C4-2B (cell line): ENCODE results near the gene TLR1.

ENCODE experiments used
- H3K27ac ChIP-seq: fragments of 450-650 bp; 2 replicates; pipeline ENCODE4 v1.5.1; 2017
- ZFX ChIP-seq: fragments of 450-650 bp; IDR thresholded peaks from 2 replicates; pipeline ENCODE4 v1.6.1; 2017
- TF ChIP-seq, protein P1 (sequence below): fragments of 450-650 bp; conservative IDR thresholded peaks from 2 replicates; pipeline ENCODE4 v1.5.1; 2017; ENCODE audit warnings: mild to moderate bottlenecking

TLR1 gene

DNA sequence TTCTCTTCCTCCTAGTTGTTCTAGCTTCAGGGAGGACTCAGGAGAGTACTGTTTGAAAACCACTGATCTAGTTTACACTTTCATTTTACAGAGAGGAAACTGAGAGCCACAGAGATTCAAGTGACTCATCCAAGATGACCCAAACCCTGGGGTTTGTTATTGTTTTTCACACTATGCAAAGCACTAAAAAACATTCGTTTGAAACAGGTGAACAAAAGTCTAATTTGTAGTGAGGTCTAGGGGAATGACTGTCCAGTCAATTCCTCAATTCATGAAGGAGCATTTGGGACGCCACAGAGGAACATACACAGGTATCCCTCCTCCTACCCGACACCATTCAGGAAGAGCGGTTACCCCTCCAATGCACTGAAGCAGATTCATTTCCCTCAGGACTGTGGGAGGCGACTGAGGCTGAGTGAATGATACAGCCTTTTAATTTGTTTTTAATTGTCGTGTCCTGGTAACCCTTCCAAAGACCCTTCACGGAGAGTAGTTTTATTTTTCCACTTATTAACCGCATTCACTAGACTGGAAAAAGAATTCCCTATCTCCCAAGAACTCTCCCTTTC, 52.1 kb downstream of the TLR1 start:
- TF ChIP-seq, protein P1, sequence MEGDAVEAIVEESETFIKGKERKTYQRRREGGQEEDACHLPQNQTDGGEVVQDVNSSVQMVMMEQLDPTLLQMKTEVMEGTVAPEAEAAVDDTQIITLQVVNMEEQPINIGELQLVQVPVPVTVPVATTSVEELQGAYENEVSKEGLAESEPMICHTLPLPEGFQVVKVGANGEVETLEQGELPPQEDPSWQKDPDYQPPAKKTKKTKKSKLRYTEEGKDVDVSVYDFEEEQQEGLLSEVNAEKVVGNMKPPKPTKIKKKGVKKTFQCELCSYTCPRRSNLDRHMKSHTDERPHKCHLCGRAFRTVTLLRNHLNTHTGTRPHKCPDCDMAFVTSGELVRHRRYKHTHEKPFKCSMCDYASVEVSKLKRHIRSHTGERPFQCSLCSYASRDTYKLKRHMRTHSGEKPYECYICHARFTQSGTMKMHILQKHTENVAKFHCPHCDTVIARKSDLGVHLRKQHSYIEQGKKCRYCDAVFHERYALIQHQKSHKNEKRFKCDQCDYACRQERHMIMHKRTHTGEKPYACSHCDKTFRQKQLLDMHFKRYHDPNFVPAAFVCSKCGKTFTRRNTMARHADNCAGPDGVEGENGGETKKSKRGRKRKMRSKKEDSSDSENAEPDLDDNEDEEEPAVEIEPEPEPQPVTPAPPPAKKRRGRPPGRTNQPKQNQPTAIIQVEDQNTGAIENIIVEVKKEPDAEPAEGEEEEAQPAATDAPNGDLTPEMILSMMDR = no peak
- no peak for TF ChIP-seq ZFX
- H3K27ac ChIP-seq = no peak overlapping the region

DNA sequence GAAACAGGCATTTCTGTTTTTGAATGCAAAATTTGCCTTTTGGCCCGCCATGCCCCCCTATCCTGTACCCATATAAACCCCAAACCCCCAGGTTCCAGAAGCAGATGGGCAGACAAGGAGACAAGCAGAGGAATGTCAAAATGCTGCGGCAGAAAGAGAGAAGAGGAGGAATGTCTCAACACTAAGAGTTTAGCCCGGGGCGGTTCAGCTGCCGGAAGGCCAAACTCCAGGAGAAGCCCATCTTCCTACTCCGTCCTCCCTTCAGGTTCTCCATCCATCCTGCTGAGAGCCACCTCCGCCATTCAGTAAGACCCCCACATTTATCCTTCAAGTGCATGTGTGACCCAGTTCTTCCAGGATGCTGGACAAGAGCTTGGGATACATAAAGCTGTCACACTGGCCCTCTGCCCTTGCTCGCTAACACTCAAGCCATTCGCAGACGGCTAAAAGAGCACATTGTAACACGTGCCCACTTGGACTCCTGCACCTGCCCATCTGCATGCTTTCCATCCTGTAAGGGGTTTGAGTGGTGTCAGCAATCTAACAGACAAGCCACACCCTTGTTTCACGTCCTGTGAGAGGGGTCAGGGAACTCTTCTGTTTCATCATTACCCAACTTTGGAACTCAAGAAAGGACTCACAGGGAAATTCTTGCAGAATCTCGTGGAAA, 53.1 kb downstream of the TLR1 start:
- H3K27ac ChIP-seq = no peak overlapping the region
- no peak for TF ChIP-seq ZFX
- TF ChIP-seq, protein P1 = no peak

DNA sequence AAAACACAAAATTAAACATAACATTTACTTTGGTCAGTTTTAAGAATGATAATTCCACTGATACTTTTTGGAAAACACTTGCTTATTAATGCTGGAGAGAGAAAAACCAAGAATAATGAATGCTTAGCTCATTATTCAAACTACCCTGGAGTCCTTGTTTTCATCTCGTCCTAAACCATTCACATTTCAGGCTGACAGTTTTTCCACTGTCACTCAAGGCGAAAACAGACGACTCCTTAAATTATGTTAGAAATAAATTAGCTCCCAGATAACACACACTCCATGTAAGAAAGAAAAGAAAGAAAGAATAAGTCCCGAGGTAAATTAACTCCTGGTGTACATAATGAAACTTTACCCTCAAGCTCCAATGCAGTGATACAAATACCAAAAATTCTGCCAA, 55.3 kb downstream of the TLR1 start:
- H3K27ac ChIP-seq = no peak overlapping the region
- no peak for TF ChIP-seq ZFX
- TF ChIP-seq, protein P1 = no peak

DNA sequence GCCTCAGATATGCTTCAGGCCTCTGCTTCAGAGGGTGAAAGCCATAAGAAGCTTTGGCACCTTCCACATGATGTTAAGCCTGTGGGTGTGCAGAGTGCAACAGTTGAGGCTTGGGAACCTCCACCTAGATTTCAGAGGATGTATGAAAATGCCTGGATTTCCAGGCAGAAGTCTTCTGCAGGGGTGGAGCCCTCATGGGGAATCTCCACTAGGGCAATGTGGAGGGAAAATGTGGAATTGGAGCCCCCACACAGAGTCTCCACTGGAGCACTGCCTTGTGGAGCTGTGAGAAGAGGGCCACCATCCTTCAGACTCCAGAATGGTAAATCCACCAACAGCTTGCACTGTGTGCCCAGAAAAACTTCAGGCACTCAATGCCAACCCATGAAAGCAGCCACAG, 57.0 kb downstream of the TLR1 start:
- TF ChIP-seq ZFX = no peak
- TF ChIP-seq, protein P1 = no peak
- no peak overlapping the region for H3K27ac ChIP-seq
